Endothelial cell of umbilical vein (primary cell): ENCODE measurements around the gene NEURL1B.

Experiments
- CTCF ChIP-seq, 2 donors: IDR thresholded peaks; 1 replicate in 1 of 2; 2 replicates in 1 of 2; pipeline ENCODE4 v1.5.1; 2011; ENCODE audit warnings: low read length in 2 of 2, mild to moderate bottlenecking in 2 of 2, moderate library complexity in 2 of 2, control low read depth in 1 of 2, inconsistent platforms in 1 of 2, low read depth in 1 of 2; ENCODE audit not compliant: insufficient read depth in 1 of 2; ENCODE audit errors: extremely low read depth in 1 of 2
- EZH2 ChIP-seq: IDR thresholded peaks from 2 replicates; pipeline ENCODE4 v1.6.1; 2012; ENCODE audit warnings: borderline replicate concordance, low read depth, mild to moderate bottlenecking, moderate library complexity, low read length, inconsistent platforms; ENCODE audit not compliant: severe bottlenecking
- JUN ChIP-seq: IDR thresholded peaks from 2 replicates; pipeline ENCODE4 v1.6.1; 2011; ENCODE audit warnings: borderline replicate concordance, low read depth; ENCODE audit not compliant: insufficient read length, insufficient read depth
- MAX ChIP-seq: IDR thresholded peaks from 2 replicates; pipeline ENCODE4 v1.6.1; 2011; ENCODE audit not compliant: insufficient read depth, insufficient read length
- MYC ChIP-seq: IDR thresholded peaks from one replicate; pipeline ENCODE4 v1.6.1; 2011; ENCODE audit warnings: mild to moderate bottlenecking, low read depth, low read length
- POLR2A ChIP-seq: IDR thresholded peaks from 2 replicates; pipeline ENCODE4 v1.6.1; 2012; ENCODE audit warnings: low read depth, mild to moderate bottlenecking, control low read depth, low read length
- POLR2AphosphoS5 ChIP-seq: IDR thresholded peaks from 2 replicates; pipeline ENCODE4 v1.6.1; 2012; ENCODE audit warnings: low read depth, mild to moderate bottlenecking, control low read depth, low read length, moderate library complexity; ENCODE audit not compliant: insufficient read depth

GRCh38 chr5:172726966-172727365 is 85.9 kb downstream of the NEURL1B start:
- TF ChIP-seq POLR2A (no peak), POLR2AphosphoS5 (no peak), CTCF (IDR thresholded peaks at IDR 0.05; ENCODE audit: extremely low read depth in 1 of 2, insufficient read depth in 1 of 2, low read depth in 1 of 2, low read length in 2 of 2) (no peak), MAX (no peak), EZH2 (no peak), JUN (no peak), MYC (no peak)
